Fibroblast of the aortic adventitia (primary cell): ENCODE results near the gene ANKH. TPM values are rescaled to one million over a fixed set of nuclear protein-coding genes. Genes with fewer than 3 reads are reported as not detected.

Experiments used
- DNase-seq: peaks from one replicate; pipeline ENCODE4 v3.0.0-alpha.2; 2010; ENCODE audit warnings: low read depth
- H3K4me3 ChIP-seq: 2 replicates; pipeline ENCODE4 v1.5.1; 2011; ENCODE audit warnings: low read depth, mild to moderate bottlenecking, control low read depth, low read length, moderate library complexity
- CTCF ChIP-seq: IDR thresholded peaks from 2 replicates; pipeline ENCODE4 v1.5.1; 2011; ENCODE audit warnings: mild to moderate bottlenecking, low read length, control low read depth, inconsistent platforms; ENCODE audit not compliant: insufficient read depth
- total RNA-seq: library from RNA; depleted of rRNA; stranded (reverse); fragments of >200 nt; gene quantifications from 2 replicates; pipeline ENCODE4 v1.2.3, GENCODE V29; 2012; ENCODE audit warnings: low replicate concordance

Gene ANKH
- total RNA-seq, 1 donor: 82.2 TPM

- no peak for DNase-seq
- no peak for TF ChIP-seq CTCF
Measured at GRCh38 chr5:14777932-14778791, 93.4 kb downstream of the ANKH start.

DNA sequence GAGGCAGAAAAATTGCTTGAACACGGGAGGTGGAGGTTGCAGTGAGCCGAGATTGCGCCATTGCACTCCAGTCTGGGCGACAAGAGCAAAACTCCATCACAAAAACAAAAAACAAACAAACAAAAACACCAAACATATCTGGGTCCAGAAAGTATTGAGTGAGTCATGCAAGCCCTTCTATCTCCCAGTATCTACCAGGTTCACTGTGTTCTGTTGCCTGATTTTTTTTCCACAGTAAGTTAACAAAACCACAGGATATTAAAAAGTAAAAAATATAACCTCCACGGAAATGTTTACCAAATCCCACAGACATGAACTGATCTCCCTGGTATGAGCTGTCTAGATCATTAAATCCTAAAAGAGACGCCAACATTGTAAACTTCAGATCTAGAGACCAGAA is 94.4 kb downstream of the ANKH start:
- no peak for TF ChIP-seq CTCF
- no peak for DNase-seq

More at GRCh38 chr5:14777932-14778791, 93.4 kb downstream of the ANKH start:
- no peak overlapping the region for H3K4me3 ChIP-seq

DNA sequence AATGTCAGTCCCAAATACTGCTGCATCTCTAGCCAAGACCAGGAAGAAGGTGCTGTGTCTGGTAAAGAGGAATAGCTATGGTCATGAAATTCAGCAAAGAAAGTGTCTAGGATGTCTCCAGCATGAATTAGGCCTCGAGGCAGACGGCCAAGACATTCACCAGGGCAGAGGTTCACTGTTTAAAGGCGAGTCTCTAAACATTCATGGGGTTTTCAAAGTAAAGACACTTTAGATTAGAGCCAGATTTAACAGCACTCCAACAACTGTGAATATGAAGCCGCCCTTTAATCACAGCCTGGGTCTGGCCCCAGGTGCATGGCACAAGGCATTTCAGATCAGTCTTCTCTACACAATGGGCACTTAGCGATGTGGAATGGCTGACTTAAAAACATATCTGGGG is 95.0 kb downstream of the ANKH start:
- H3K4me3 ChIP-seq: no peak overlapping the region
- no peak for TF ChIP-seq CTCF
- DNase-seq: peak; percentile 4

More for the DNA sequence above, 94.4 kb downstream of the ANKH start:
- no peak overlapping the region for H3K4me3 ChIP-seq

DNA sequence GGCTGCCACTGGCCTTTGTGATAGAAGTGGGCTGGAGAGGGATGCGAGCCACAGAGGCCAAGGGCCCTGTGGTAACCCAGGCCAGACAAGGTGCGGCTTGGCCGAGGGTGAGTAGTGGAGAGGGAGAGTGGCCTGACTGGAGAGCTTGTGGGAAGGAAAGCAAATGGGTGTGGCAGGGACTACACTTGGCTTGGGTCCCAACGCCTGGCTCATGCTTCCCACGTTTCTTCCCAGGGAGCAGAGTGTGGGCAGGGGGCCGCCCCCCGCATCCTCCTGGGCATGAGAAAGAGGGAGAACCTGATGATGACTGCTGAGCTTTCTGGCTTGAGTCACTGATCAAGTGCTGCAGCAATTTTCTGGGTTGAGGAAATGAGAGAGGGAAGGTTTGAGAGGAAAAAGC is 95.7 kb downstream of the ANKH start:
- no peak for TF ChIP-seq CTCF
- peak; percentile 60 for DNase-seq

GRCh38 chr5:14773588-14773987 is 98.0 kb downstream of the ANKH start:
- no peak for DNase-seq
- H3K4me3 ChIP-seq: no peak overlapping the region
- no peak for TF ChIP-seq CTCF

More for the DNA sequence above, 95.7 kb downstream of the ANKH start:
- no peak overlapping the region for H3K4me3 ChIP-seq

- no peak overlapping the region for H3K4me3 ChIP-seq
- no peak for DNase-seq
- TF ChIP-seq CTCF: no peak
Measured at GRCh38 chr5:14771972-14772371, 99.6 kb downstream of the ANKH start.
